ENCODE measurements around the gene RRP1B.

DNA sequence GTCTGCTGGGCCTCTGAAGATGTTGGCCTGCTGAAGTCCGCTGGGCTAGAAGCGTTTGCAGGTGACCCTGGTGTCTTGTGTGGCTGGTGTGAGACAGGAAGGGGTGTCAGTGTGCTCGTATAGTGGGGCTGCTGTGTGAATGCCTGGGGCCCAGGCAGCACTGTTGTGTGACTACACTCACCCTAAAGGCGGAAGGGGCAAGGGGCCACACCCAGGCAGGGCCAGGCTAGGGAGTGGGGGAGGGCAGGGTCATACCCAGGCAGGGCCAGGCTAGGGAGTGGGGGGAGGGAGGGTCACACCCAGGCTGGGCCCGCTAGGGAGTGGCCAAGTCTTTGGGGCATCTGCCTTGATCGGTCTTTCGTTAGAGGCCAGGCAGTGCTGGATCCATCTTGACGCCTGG lies 84.6 kb downstream of the RRP1B start:
- TF ChIP-seq, protein P1, sequence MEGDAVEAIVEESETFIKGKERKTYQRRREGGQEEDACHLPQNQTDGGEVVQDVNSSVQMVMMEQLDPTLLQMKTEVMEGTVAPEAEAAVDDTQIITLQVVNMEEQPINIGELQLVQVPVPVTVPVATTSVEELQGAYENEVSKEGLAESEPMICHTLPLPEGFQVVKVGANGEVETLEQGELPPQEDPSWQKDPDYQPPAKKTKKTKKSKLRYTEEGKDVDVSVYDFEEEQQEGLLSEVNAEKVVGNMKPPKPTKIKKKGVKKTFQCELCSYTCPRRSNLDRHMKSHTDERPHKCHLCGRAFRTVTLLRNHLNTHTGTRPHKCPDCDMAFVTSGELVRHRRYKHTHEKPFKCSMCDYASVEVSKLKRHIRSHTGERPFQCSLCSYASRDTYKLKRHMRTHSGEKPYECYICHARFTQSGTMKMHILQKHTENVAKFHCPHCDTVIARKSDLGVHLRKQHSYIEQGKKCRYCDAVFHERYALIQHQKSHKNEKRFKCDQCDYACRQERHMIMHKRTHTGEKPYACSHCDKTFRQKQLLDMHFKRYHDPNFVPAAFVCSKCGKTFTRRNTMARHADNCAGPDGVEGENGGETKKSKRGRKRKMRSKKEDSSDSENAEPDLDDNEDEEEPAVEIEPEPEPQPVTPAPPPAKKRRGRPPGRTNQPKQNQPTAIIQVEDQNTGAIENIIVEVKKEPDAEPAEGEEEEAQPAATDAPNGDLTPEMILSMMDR (conservative IDR thresholded peaks at IDR 0.05; ENCODE audit: low read depth, low read length) = no peak
- TF ChIP-seq EZH2 (IDR thresholded peaks at IDR 0.05; ENCODE audit: low read length, unreplicated experiment) (no peak), EZH2phosphoT487 (IDR thresholded peaks at IDR 0.05; ENCODE audit: borderline replicate concordance, low read length) (no peak)

All from PC-3 (cell line).